Activated CD8-positive, alpha-beta memory T cell treated with anti-CD3 and anti-CD28 coated beads for 4 hours (primary cell): ENCODE results near the gene DTWD2.
"Not testable (repeated sequence)": the region's sequence is repeated elsewhere in the genome, so short reads cannot be mapped to it uniquely, and the experiment has no call there.

Experiments
- DNase-seq, 2 donors: peaks; one replicate each; pipeline ENCODE4 v3.0.0-alpha.2; 2020; ENCODE audit warnings: low read depth in 2 of 2

Gene DTWD2

DNA sequence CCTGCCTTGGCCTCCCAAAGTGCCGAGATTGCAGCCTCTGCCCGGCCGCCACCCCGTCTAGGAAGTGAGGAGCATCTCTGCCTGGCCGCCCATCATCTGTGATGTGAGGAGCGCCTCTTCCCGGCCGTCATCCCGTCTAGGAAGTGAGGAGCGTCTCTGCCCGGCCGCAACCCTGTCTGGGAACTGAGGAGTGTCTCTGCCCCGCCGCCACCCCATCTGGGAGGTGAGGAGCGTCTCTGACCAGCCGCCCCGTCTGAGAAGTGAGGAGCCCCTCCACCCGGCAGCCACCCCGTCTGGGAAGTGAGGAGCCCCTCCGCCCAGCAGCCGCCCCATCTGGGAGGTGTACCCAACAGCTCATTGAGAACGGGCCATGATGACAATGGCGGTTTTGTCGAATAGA is 10.5 kb upstream of the DTWD2 start:
- DNase-seq, result not testable (repeated sequence)

GRCh38 chr5:118996098-118996497 is 7.8 kb upstream of the DTWD2 start:
- DNase-seq, result no peak

DNA sequence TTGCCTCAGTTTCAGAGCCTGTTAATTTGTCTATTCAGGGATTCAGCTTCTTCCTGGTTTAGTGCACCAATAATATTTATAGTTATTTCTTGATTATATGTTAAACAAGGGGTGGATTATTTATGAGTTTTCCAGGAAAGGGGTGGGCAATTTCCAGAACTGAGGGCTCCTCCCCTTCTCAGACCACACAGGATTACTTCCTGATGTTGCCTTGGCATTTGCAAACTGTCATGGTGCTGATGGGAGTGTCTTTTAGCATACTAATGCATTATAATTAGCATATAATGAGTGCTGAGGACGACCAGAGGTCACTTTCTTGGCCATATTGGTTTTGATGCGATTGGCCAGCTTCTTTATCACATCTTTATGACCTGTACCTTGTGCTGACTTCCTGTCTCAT is 6.2 kb upstream of the DTWD2 start:
- DNase-seq, result no peak

- not testable (repeated sequence) for DNase-seq
Observed at GRCh38 chr5:118993118-118993517, 4.8 kb upstream of the DTWD2 start.

DNA sequence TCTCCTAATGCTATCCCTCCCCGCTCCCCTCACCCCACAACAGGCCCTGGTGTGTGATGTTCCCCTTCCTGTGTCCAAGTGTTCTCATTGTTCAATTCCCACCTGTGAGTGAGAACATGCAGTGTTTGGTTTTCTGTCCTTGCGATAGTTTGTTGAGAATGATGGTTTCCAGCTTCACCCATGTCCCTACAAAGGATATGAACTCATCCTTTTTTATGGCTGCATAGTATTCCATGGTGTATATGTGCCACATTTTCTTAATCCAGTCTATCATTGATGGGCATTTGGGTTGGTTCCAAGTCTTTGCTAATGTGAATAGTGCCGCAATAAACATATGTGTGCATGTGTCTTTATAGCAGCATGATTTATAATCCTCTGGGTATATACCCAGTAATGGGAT is 3.7 kb upstream of the DTWD2 start:
- DNase-seq, result not testable (repeated sequence)

DNA sequence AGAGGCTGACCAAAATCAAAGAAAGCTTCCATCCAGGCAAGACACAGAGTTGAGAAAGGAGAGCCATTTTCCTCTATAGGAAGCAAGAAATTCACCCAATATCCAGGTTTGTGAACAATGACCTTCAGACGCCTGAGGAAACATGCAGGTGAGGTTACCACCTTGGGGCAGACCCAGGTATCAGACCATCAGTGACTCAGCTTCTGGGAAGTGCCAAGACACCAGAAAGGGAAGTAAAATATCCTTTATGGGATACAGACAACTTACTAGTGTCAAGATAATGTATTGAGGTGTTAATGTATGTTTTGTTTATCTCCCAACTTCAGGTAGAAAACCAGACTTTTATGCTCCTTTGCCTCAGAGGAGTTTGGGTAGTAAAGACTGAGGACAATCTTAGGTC is 2.2 kb upstream of the DTWD2 start:
- DNase-seq, result no peak

DNA sequence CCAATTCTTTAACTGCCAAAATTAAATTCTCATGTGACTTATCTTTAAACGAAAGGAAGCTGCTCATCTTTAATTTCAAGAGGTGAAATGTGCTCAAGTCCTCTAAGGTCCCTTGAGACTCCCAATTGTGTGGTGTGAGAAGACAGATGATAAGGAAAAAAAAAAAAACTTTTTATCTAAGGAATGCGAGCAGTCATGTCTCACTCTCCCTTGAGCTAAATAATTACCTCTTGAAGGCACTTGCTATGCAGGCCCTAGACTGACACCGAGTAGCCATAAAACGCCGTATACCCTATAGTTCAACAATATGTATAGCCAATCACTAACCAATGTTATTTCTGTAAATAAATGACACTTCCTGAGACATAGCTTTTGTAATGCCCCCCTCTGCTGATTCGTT is 1.5 kb upstream of the DTWD2 start:
- DNase-seq, result no peak

GRCh38 chr5:118988866-118989180 is 476 bp upstream of the DTWD2 start:
- DNase-seq, result no peak

- DNase-seq, result no peak
Observed at GRCh38 chr5:118984602-118985001, 3.7 kb downstream of the DTWD2 start.

DNA sequence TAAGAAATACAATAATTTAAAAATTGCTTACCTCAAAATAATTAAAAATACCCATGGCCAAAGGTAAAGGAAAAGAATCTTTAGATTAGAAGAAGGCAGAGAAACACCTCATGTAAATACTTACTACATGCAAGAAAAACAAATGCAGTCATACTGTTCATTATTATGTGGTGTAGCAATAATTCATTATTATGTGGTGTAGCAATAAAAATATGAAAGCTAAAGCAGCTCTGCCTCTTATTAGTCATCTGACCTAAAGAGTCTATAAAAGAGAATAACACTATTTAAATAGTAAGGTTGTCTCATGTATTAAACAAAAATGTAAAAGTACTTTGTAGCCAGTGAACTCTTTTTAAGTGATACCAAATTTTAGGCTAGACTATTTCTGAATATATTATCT is 6.6 kb downstream of the DTWD2 start:
- DNase-seq, result no peak

DNA sequence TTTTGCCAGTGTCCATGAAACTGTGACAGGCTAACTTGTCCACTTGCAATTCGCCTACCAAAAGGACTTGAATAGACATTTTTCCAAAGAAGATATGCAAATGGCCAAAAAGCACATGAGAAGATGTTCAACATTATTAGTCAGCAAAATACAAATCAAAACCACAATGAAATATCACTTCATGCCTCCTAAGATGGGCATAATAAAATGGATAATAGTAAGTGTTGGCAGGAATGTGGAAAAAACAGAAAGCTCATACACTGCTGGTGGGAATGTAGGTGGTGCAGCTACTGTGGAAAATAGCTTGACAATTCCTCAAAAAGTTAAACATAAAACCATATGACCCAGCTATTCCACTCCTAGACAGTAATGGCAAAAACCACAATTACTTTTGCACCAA is 7.9 kb downstream of the DTWD2 start:
- no peak for DNase-seq

- no peak for DNase-seq
Observed at GRCh38 chr5:118980017-118980416, 8.3 kb downstream of the DTWD2 start.

DNA sequence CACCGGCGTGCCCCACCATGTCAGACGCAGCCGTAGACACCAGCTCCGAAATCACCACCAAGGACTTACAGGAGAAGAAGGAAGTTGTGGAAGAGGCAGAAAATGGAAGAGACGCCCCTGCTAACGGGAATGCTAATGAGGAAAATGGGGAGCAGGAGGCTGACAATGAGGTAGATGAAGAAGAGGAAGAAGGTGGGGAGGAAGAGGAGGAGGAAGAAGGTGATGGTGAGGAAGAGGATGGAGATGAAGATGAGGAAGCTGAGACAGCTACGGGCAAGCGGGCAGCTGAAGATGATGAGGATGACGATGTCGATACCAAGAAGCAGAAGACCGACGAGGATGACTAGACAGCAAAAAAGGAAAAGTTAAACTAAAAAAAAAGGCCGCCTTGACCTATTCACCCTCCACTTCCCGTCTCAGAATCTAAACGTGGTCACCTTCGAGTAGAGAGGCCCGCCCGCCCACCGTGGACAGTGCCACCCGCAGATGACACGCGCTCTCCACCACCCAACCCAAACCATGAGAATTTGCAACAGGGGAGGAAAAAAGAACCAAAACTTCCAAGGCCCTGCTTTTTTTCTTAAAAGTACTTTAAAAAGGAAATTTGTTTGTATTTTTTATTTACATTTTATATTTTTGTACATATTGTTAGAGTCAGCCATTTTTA is 14.4 kb downstream of the DTWD2 start:
- DNase-seq, result not testable (repeated sequence)

DNA sequence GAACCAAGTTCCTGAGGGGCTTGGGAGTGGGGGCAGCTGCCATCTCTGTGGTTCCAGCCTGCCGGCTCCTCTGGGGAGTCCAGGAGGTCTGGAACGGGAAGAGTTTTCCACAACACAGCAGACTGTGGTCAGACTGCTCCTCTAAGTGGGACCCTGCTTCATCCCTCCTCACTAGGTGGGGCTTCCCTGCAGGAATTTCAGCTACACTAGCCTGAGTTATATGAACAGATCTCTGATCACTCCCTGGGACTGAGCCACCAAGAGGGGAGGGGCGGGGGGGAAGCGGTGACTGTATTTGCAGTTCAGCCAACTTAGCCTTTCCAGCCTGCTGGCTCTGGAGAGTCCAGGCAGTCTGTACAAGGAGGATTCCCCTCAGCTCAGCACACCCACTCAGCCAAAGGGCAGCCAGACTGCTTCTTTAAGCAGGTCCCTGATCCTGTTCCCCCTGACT is 19.4 kb downstream of the DTWD2 start:
- no peak for DNase-seq

DNA sequence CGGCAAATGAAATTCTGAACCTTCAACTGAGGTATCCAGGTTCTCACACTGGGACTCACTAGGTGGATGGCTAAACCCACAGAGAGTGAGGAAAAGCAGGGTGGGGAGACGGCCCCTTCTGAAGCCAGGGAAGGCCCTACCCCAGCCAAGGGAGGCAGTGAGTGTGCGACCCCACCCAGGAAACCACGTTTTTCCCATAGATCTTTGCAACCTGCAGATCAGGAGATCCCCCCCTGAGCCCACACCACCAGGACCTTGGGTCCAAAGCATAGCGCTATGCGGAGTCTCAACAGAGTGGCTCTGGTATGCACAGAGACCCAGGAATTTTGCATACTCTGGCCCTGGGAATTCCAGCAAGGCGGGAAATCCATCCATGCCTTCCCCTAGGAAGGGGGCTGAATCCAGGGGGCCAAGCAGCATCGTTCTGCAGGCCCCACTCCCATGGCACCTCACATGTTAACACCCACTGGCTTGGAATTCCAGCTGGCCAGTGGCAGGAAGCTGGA is 19.9 kb downstream of the DTWD2 start:
- no peak for DNase-seq

DNA sequence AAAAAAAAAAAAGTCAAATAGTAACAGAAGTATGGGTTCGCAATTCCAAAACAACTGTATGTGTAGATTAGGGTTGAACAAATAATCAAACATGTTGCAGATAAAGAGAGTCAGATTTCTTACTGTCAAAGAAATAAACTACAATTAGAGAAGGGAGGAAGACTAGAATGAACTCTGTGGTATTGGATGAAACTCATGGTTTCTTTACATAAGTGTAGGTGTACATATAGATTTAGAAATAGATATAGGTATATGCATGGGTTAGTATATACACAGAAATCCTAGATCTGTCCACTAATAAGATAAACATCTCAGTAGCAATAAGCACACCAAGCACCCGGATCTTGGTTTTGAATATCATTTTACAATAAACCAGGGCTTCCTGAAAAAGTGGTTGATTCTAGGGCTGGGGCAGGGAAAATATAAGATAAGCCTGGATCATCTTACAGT is 21.3 kb downstream of the DTWD2 start:
- no peak for DNase-seq

DNA sequence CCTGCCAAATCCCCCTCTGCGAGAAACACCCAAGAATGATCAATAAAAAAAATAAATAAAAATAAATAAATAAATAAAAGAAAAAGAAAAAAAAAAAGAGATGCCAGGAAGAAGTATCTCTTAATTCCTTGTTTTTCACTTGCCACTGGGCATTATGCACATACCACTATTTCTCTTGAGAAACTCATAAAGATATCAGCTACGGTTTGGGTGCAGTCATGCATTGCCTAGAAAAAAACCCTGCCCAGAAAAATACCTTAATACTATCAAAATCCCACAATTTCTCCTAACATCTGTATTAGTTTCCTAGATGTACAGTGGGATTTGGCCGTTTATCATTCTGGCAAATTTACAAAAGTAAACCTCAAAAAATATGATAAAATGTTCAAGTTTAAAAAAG is 22.5 kb downstream of the DTWD2 start:
- DNase-seq, result no peak

- not testable (repeated sequence) for DNase-seq
Observed at GRCh38 chr5:118964970-118965369, 23.4 kb downstream of the DTWD2 start.

GRCh38 chr5:118964388-118964787 is 24.0 kb downstream of the DTWD2 start:
- not testable (repeated sequence) for DNase-seq

DNA sequence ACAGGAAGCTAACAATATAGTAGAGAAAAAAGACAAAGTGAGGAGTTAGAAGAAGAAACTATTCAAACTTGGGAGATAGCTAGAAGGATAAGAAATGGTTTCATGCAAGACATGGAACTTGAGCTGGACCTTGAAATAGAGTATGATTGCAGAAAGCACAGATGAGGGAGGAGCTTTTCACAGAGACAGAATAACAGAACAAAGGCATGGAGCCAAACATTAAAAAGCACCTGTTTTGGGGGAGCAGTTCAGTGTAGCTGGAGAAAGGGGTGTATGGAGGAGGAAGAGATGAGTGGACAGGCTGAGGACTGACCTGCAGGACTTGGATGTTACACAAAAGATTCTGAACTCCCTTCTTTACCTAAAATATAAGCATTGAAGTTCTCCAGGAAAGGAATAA is 25.2 kb downstream of the DTWD2 start:
- DNase-seq, result no peak

GRCh38 chr5:118960557-118960956 is 27.8 kb downstream of the DTWD2 start:
- DNase-seq, result no peak

- no peak for DNase-seq
Observed at GRCh38 chr5:118956727-118957126, 31.6 kb downstream of the DTWD2 start.

- no peak for DNase-seq
Observed at GRCh38 chr5:118953652-118954005, 34.7 kb downstream of the DTWD2 start.

GRCh38 chr5:118952992-118953651 is 35.2 kb downstream of the DTWD2 start:
- no peak for DNase-seq
